Measurements from ENCODE around the gene SLIRP.
"Not testable (repeated sequence)": the region's sequence is repeated elsewhere in the genome, so short reads cannot be mapped to it uniquely, and the experiment has no call there.

The SLIRP gene

GRCh38 chr14:77741438-77741837 lies 33.5 kb downstream of the SLIRP start:
- no peak for DNase-seq (ENCODE audit: low read depth in 2 of 2, low spot score in 1 of 2)

GRCh38 chr14:77746064-77746702 lies 38.3 kb downstream of the SLIRP start:
- no peak for DNase-seq (ENCODE audit: low read depth in 2 of 2, low spot score in 1 of 2)

- not testable (repeated sequence) for DNase-seq (ENCODE audit: low read depth in 2 of 2, low spot score in 1 of 2)
Measured at GRCh38 chr14:77747425-77747824, 39.5 kb downstream of the SLIRP start.

- no peak for DNase-seq (ENCODE audit: low read depth in 2 of 2, low spot score in 1 of 2)
Measured at GRCh38 chr14:77752266-77752665, 44.4 kb downstream of the SLIRP start.

GRCh38 chr14:77752799-77753516 lies 45.1 kb downstream of the SLIRP start:
- no peak for DNase-seq (ENCODE audit: low read depth in 2 of 2, low spot score in 1 of 2)

GRCh38 chr14:77760381-77761204 lies 52.7 kb downstream of the SLIRP start, which contains the start of gene SNW1:
TSS of gene SNW1 (minus strand) at chr14:77761156. CDS start at chr14:77761127, 29 bp downstream.
- peak; percentile 79 to 83 for DNase-seq (ENCODE audit: low read depth in 2 of 2, low spot score in 1 of 2)

- DNase-seq (ENCODE audit: low read depth in 2 of 2, low spot score in 1 of 2), result no peak
Measured at GRCh38 chr14:77761205-77761931, 53.5 kb downstream of the SLIRP start.

GRCh38 chr14:77763316-77763715 lies 55.4 kb downstream of the SLIRP start:
- DNase-seq (ENCODE audit: low read depth in 2 of 2, low spot score in 1 of 2), result no peak

GRCh38 chr14:77763978-77764377 lies 56.1 kb downstream of the SLIRP start:
- no peak for DNase-seq (ENCODE audit: low read depth in 2 of 2, low spot score in 1 of 2)
